IPS DF 6.9 (cell line): ENCODE results near the gene DDC.

ENCODE experiments used
- DNase-seq: peaks from one replicate; pipeline ENCODE4 v3.0.0-alpha.2; 2013; ENCODE audit warnings: low read depth, low spot score
- H3K27ac ChIP-seq: one replicate; pipeline ENCODE4 v1.5.1; 2013; ENCODE audit warnings: low read length, control low read depth
- H3K27me3 ChIP-seq: 2 replicates; pipeline ENCODE4 v1.6.1; 2013; ENCODE audit warnings: mild to moderate bottlenecking, low read length; ENCODE audit not compliant: control insufficient read depth, insufficient read depth
- H3K36me3 ChIP-seq: 2 replicates; pipeline ENCODE4 v1.6.1; 2013; ENCODE audit warnings: low read length; ENCODE audit not compliant: control insufficient read depth, insufficient read depth
- H3K4me1 ChIP-seq: 2 replicates; pipeline ENCODE4 v1.6.1; 2013; ENCODE audit warnings: low read length; ENCODE audit not compliant: control insufficient read depth, insufficient read depth
- H3K4me3 ChIP-seq: 2 replicates; pipeline ENCODE4 v1.5.1; 2013; ENCODE audit warnings: mild to moderate bottlenecking, low read length
- H3K9me3 ChIP-seq: 2 replicates; pipeline ENCODE4 v1.6.1; 2013; ENCODE audit warnings: low read length, inconsistent platforms; ENCODE audit not compliant: control insufficient read depth, insufficient read depth
- WGBS: extraction: QIAGEN DNeasy Blood & Tissue Kit; methylation state at CpG from one replicate; pipeline ENCODE4 v1.1.7; 2013; ENCODE audit warnings: mixed read lengths, missing lambda C conversion rate; ENCODE audit not compliant: insufficient read length, insufficient coverage; 5-methylcytosine and 5-hydroxymethylcytosine counted together

Gene DDC

GRCh38 chr7:50436133-50436806, 128.9 kb downstream of the DDC start:
- DNase-seq, result no peak
- no peaks in the 10 kb centered on the region for H3K27me3 ChIP-seq
- H3K9me3 ChIP-seq, result no peaks in the 10 kb centered on the region
- H3K36me3 ChIP-seq, result no peaks in the 10 kb centered on the region
- H3K4me3 ChIP-seq, result no peak overlapping the region
- H3K27ac ChIP-seq, result no peak overlapping the region
- no peaks in the 10 kb centered on the region for H3K4me1 ChIP-seq
- 100% methylated on average over 1 of the region's 3 CpGs for WGBS

GRCh38 chr7:50431722-50432305, 133.4 kb downstream of the DDC start:
- H3K4me1 ChIP-seq, result no peaks in the 10 kb centered on the region
- H3K27me3 ChIP-seq, result no peaks in the 10 kb centered on the region
- no peak overlapping the region for H3K27ac ChIP-seq
- no peaks in the 10 kb centered on the region for H3K36me3 ChIP-seq
- DNase-seq, result no peak
- H3K9me3 ChIP-seq, result no peaks in the 10 kb centered on the region
- H3K4me3 ChIP-seq, result no peak overlapping the region
- no CpG with 5 or more reads among the region's 4 CpGs for WGBS

DNA sequence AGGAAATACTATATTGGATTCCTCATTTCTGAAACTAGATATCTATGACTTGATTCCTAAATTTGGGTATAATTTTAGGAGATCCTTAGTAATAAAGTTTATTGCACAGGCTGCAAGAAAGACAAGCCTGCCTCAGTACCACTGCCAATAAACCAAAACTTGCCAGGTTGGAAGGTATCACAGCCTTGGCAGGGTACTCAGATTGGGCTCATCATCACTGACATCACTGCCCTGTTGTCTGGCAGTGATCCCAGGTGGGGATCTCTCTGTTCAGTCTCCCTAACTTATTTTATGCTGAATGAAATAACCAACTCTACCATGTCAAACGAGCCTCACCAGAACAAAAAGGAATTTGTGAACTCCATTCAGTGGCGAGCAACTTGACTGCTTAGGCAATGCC, 133.9 kb downstream of the DDC start:
- no peak for DNase-seq
- no peaks in the 10 kb centered on the region for H3K9me3 ChIP-seq
- no peak overlapping the region for H3K27ac ChIP-seq
- H3K4me3 ChIP-seq, result no peak overlapping the region
- no peaks in the 10 kb centered on the region for H3K27me3 ChIP-seq
- no peaks in the 10 kb centered on the region for H3K36me3 ChIP-seq
- no peaks in the 10 kb centered on the region for H3K4me1 ChIP-seq
- no CpG with 5 or more reads among the region's 2 CpGs for WGBS

- no peak for DNase-seq
- no peak overlapping the region for H3K27ac ChIP-seq
- H3K4me1 ChIP-seq, result no peaks in the 10 kb centered on the region
- no peak overlapping the region for H3K4me3 ChIP-seq
- no peaks in the 10 kb centered on the region for H3K27me3 ChIP-seq
- H3K36me3 ChIP-seq, result no peaks in the 10 kb centered on the region
- H3K9me3 ChIP-seq, result no peaks in the 10 kb centered on the region
- no CpG with 5 or more reads among the region's 3 CpGs for WGBS
Measured at GRCh38 chr7:50428911-50429310, 136.3 kb downstream of the DDC start.

DNA sequence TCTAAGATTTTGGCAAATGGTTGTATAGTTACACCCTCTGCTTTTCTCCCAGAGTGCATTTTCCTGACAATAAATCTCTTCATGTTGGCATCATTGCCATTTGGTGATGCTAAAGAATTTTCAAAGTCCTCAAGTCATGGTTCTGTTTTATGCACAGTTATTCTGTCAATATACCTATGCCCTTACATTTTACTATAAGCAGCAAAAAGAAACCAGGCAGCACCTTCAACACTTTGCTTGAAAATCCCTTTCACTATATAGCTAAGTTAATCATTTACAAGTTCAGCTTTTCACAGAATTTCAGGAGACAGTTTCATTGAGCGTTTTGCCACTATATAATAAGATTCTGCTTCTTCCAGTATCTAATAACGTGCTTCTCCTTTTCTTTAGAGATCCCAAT, 137.7 kb downstream of the DDC start:
- no peak for DNase-seq
- Histone ChIP-seq H3K4me3 (no peak overlapping the region), H3K4me1 (no peaks in the 10 kb centered on the region), H3K27ac (no peak overlapping the region), H3K27me3 (no peaks in the 10 kb centered on the region), H3K9me3 (no peaks in the 10 kb centered on the region), H3K36me3 (no peaks in the 10 kb centered on the region)
- WGBS, result no CpG with 5 or more reads among the region's 2 CpGs

DNA sequence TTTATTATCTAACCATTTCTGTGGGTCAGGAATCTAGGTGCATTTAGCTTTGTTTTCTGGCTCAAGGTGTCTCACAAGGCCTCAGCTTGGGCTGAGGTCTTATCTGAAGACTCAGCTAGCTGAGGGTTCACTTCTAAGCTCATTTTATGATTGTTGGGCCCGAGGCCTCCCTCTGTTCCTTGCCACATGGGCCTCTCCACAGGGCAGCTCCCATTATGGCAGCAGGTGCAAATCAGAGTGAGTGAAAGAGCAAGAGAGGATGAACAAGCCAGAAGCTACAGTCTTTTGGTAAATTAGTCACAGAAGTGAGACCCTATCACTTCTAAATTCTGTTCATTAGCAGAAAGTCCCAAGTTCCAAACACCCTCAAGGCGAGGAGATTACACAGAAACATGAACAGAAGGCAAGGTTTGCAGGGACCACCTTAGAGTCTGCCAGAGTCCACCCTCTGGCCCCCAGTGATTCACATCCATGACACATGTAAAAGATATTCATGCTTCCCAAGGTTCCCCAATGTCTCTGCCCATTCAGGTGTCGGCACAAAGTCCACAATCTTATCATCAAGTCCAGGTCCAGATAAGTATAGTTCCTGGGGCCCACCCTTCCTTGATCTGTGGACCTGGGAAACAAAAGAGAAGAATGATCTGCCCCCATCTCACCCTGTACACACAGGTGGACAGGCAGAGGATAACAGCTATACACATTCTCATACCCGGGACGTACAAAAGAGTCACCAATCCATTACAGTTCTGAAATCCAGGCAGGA, 138.7 kb downstream of the DDC start:
- H3K36me3 ChIP-seq, result no peaks in the 10 kb centered on the region
- no peak overlapping the region for H3K27ac ChIP-seq
- no peak for DNase-seq
- no peaks in the 10 kb centered on the region for H3K9me3 ChIP-seq
- H3K4me1 ChIP-seq, result no peaks in the 10 kb centered on the region
- H3K27me3 ChIP-seq, result no peaks in the 10 kb centered on the region
- no CpG with 5 or more reads among the region's 5 CpGs for WGBS
- no peak overlapping the region for H3K4me3 ChIP-seq

GRCh38 chr7:50425318-50425717, 139.9 kb downstream of the DDC start:
- Histone ChIP-seq H3K27ac (no peak overlapping the region), H3K36me3 (no peaks in the 10 kb centered on the region)

DNA sequence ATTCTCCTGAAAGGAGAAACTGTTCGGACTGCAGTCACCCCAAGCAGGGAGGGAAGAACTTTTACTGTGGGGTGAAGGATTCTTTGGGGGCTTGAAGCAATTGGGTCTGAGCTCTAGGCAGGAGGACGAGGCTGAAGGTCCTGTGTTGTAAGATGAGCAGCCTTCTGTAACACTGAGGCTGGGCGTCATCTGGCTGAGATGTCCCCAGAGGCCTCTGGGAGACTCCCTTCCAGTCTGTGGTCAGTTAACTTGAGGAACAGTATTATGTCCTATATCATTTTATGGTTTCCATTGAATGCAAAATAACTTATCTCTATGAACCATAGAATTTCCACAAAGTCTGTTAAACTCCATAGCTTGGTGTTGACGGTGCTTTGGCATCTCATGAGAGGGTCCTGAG, 141.3 kb downstream of the DDC start:
- WGBS, result no CpG with 5 or more reads among the region's 4 CpGs
- Histone ChIP-seq H3K27me3 (no peaks in the 10 kb centered on the region), H3K36me3 (no peaks in the 10 kb centered on the region), H3K9me3 (no peaks in the 10 kb centered on the region), H3K27ac (no peak overlapping the region), H3K4me1 (peaks cover 5% of the 10 kb centered on the region), H3K4me3 (no peak overlapping the region)
- no peak for DNase-seq

More at GRCh38 chr7:50425318-50425717, 139.9 kb downstream of the DDC start:
- peaks cover 5% of the 10 kb centered on the region; the same call in 1 of the 2 replicates for H3K4me1 ChIP-seq
- no CpG with 5 or more reads among the region's 6 CpGs for WGBS
- no peak overlapping the region for H3K4me3 ChIP-seq
- DNase-seq, result no peak
- no peaks in the 10 kb centered on the region for H3K9me3 ChIP-seq
- no peaks in the 10 kb centered on the region for H3K27me3 ChIP-seq

- no CpG with 5 or more reads among the region's 6 CpGs for WGBS
- Histone ChIP-seq H3K36me3 (no peaks in the 10 kb centered on the region), H3K9me3 (no peaks in the 10 kb centered on the region), H3K4me3 (no peak overlapping the region), H3K27me3 (no peaks in the 10 kb centered on the region), H3K27ac (no peak overlapping the region), H3K4me1 (peaks cover 5% of the 10 kb centered on the region)
- no peak for DNase-seq
Measured at GRCh38 chr7:50422858-50423257, 142.3 kb downstream of the DDC start.

DNA sequence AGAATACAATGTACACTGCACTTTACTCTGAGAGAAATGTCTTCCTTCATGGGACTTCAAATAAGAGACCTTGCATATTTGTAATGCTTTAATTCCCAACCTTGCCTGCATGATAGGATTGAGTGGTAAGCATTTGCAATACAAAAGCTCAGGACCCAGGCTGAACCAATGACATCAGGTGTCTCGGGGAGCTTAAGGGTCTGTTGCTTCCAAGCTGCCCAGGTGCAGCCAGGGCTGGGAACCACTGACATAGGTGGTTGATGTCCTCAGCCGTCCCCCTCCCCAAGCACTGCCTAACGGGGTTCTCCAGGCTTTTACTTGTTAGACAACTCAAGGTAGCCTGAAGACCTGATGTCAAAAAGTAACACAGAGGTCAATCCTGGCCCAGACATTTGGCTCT, 144.2 kb downstream of the DDC start:
- no peak for DNase-seq
- no CpG with 5 or more reads among the region's 3 CpGs for WGBS
- no peaks in the 10 kb centered on the region for H3K36me3 ChIP-seq

More for the DNA sequence above, 144.2 kb downstream of the DDC start:
- no peak overlapping the region for H3K4me3 ChIP-seq
- H3K27ac ChIP-seq, result no peak overlapping the region
- H3K27me3 ChIP-seq, result no peaks in the 10 kb centered on the region
- peaks cover 5% of the 10 kb centered on the region for H3K4me1 ChIP-seq
- H3K9me3 ChIP-seq, result no peaks in the 10 kb centered on the region
